ENCODE results near the gene ATL1. TPM values are rescaled to one million over a fixed set of nuclear protein-coding genes. Genes with fewer than 3 reads are reported as not detected.

The ATL1 gene
- total and polyA plus RNA-seq, 2 of the 4 experiments (the other 2 are of a cell fraction), result 6.0 to 12.2 TPM

- no peaks in the 10 kb centered on the region for H3K9me3 ChIP-seq (ENCODE audit: control insufficient read depth, insufficient read depth, low read length)
- H3K18ac ChIP-seq (ENCODE audit: low read depth, low read length), result no peak overlapping the region
- CTCF ChIA-PET, result no interaction called here
- peak; percentile 78 for TF ChIP-seq MAFK (IDR thresholded peaks at IDR 0.05; ENCODE audit: low read depth, low read length)
- no peak for TF ChIP-seq NFE2L2 (IDR thresholded peaks at IDR 0.05; ENCODE audit: low read depth, low read length)
- TF ChIP-seq POLR2A (IDR thresholded peaks at IDR 0.05; ENCODE audit: low read depth, low read length), result no peak
- TF ChIP-seq, protein P1, sequence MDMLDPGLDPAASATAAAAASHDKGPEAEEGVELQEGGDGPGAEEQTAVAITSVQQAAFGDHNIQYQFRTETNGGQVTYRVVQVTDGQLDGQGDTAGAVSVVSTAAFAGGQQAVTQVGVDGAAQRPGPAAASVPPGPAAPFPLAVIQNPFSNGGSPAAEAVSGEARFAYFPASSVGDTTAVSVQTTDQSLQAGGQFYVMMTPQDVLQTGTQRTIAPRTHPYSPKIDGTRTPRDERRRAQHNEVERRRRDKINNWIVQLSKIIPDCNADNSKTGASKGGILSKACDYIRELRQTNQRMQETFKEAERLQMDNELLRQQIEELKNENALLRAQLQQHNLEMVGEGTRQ (IDR thresholded peaks at IDR 0.05; ENCODE audit: low read depth, low read length), result no peak
- no peaks in the 10 kb centered on the region for H3K9me1 ChIP-seq (ENCODE audit: insufficient read depth, low read length)
- H2BK5ac ChIP-seq (ENCODE audit: low read depth, low read length, poor library complexity, severe bottlenecking), result no peak overlapping the region
- H3K14ac ChIP-seq (replicated peaks; ENCODE audit: low read depth, low read length), result no peak overlapping the region
- in situ Hi-C loops (cut with MboI; ENCODE audit: low sequenced_read_pairs) (loop anchor here (25.0 kb wide), 1 partner anchor 634 kb away; no protein-coding TSS in a partner anchor), dilution Hi-C loops (cut with HindIII; ENCODE audit: low sequenced_read_pairs, unreplicated experiment) (no loop called here), intact Hi-C loops (cut with micrococcal nuclease) (loop anchor here (10.0 kb wide), 1 partner anchor 467 kb away; no protein-coding TSS in a partner anchor)
- H3K4me3 ChIP-seq (ENCODE audit: insufficient read depth, low read depth, low read length), result no peak overlapping the region
- no peak overlapping the region for H3K56ac ChIP-seq (ENCODE audit: extremely low read depth, insufficient read depth, low read length)
- H2BK20ac ChIP-seq (ENCODE audit: low read depth, low read length), result no peak overlapping the region
- DNase-seq (no peak), ATAC-seq (ENCODE audit: low read depth) (no peak)
- no peak overlapping the region for H2BK120ac ChIP-seq (ENCODE audit: low read depth, low read length)
- no peak overlapping the region for H3K4ac ChIP-seq (ENCODE audit: low read depth, low read length)
- H3K4me1 ChIP-seq (ENCODE audit: control insufficient read depth, insufficient read depth, low read length), result peaks cover 2% of the 10 kb centered on the region; the same call in 1 of the 2 replicates
- H3K36me3 ChIP-seq (ENCODE audit: control insufficient read depth, insufficient read depth, low read length), result no peaks in the 10 kb centered on the region
- no peaks in the 10 kb centered on the region for H4K20me1 ChIP-seq (ENCODE audit: insufficient read depth, low read length)
- H4K5ac ChIP-seq (ENCODE audit: low read depth, low read length), result no peak overlapping the region
- no peak overlapping the region for H2AFZ ChIP-seq (replicated peaks; ENCODE audit: low read length, poor library complexity)
- no peak overlapping the region for H3K23ac ChIP-seq (ENCODE audit: low read depth, low read length)
- POLR2A ChIA-PET (ENCODE audit: unreplicated experiment), result no interaction called here
- no peak overlapping the region for H2AK9ac ChIP-seq (replicated peaks; ENCODE audit: low read depth, low read length, poor library complexity)
- no TSS peak for BruUV-seq (replicated peaks)
- H2AK5ac ChIP-seq (ENCODE audit: low read depth, low read length), result no peak overlapping the region
- H4K8ac ChIP-seq (ENCODE audit: low read depth in 2 of 2, low read length in 2 of 2), result no peak overlapping the region
- H3K27ac ChIP-seq (ENCODE audit: insufficient read depth, low read length), result no peak overlapping the region
- H4K91ac ChIP-seq (ENCODE audit: insufficient read depth, low read depth, low read length), result no peak overlapping the region
- H3K27me3 ChIP-seq (ENCODE audit: control insufficient read depth, insufficient read depth, low read length), result no peaks in the 10 kb centered on the region
- H3K4me2 ChIP-seq (ENCODE audit: low read depth, low read length), result no peak overlapping the region
- H2BK15ac ChIP-seq (ENCODE audit: low read depth, low read length), result no peak overlapping the region
- H3K9ac ChIP-seq (ENCODE audit: low read depth, low read length), result no peak overlapping the region
- peaks cover 4 to 5% of the 10 kb centered on the region in 2 experiments; a peak in 1 of 4 replicates for H3K79me1 ChIP-seq (ENCODE audit: low read depth in 1 of 2, low read length in 2 of 2)
Measured at GRCh38 chr14:50577982-50578381, 18.0 kb downstream of the ATL1 start.

Data from IMR-90 (cell line).